Pancreas (tissue), 10 donors: ENCODE data around the gene RADIL. TPM values are rescaled to one million over a fixed set of nuclear protein-coding genes. Genes with fewer than 3 reads are reported as not detected.
A peak's percentile ranks its signal among the peaks of the same experiment; 100 is the strongest.

ENCODE experiments used
- ATAC-seq, 4 donors: fragments of 200-7000 bp; cut with Tn5 transposase; one replicate each; pipeline versions ENCODE4 v1.8.0 to v1.9.1; 2020; ENCODE audit warnings: mild to moderate bottlenecking in 4 of 4, moderate library complexity in 4 of 4
- DNase-seq, 6 donors: peaks; one replicate each; pipeline ENCODE4 v3.0.0-alpha.2; 2020
- FAIRE-seq: peaks from 2 replicates; lab custom pipeline; 2012; peaks lifted over from hg19 to GRCh38; lab: Jason Lieb, UNC
- H3K27ac ChIP-seq, 4 donors: fragments of 200-600 bp; sonication (generic); 1 replicate in 3 of 4; 2 replicates in 1 of 4; pipeline versions ENCODE4 v1.5.0 to v1.8.0; 2020
- H3K27me3 ChIP-seq, 4 donors: fragments of 200-600 bp; one replicate each; pipeline ENCODE4 v1.8.0; 2021
- H3K36me3 ChIP-seq, 3 donors: fragments of 200-600 bp; sonication (generic) in 1 of 3; one replicate each; pipeline versions ENCODE4 v1.5.0 to v1.8.0; 2020 to 2021
- H3K4me1 ChIP-seq, 3 donors: fragments of 200-600 bp; one replicate each; pipeline ENCODE4 v1.8.0; 2021
- H3K4me3 ChIP-seq, 4 donors: fragments of 200-600 bp; sonication (generic) in 2 of 4; one replicate each; pipeline versions ENCODE4 v1.5.0 to v1.8.0; 2020 to 2021
- H3K9me3 ChIP-seq, 4 donors: fragments of 200-600 bp; one replicate each; pipeline ENCODE4 v1.8.0; 2021
- CTCF ChIP-seq, 4 donors: fragments of 200-600 bp; sonication (generic) in 3 of 4; IDR thresholded peaks; one replicate each; pipeline versions ENCODE4 v1.5.0 to v1.8.0; 2021; ENCODE audit warnings: antibody characterized with exemption in 4 of 4
- WGBS, 2 donors: extraction: QIAGEN DNeasy Blood & Tissue Kit; methylation state at CpG; one replicate each; pipeline ENCODE4 v1.1.7; 2013; 5-methylcytosine and 5-hydroxymethylcytosine counted together
- intact Hi-C, 3 donors: fragments of 100-400 bp; cut with DNase I; formaldehyde crosslinking; loops; one replicate each; pipeline versions ENCODE4 v1.11.1 to v1.14.2; 2022
- microRNA-seq, 2 donors: library from miRNA; unstranded; fragments of <30 nt; microRNA quantifications; one replicate each; pipeline versions ENCODE4 to v1.1.0, GENCODE V29; 2019 to 2020
- polyA plus RNA-seq, 2 donors: library from polyadenylated mRNA; stranded (reverse); fragments of 200-250 nt; gene quantifications; one replicate each; pipeline ENCODE4 v1.2.3, GENCODE V29; 2013
- total RNA-seq, 6 donors: library from RNA; stranded (reverse); fragmentation: NEBNext Ultra II Directional in 4 of 6; extraction: Animal tissue kit (Norgen Biotek cat#: 25700) in 4 of 6; gene quantifications; one replicate each; pipeline versions ENCODE4 v1.2.1 to v1.2.4, GENCODE V29; 2021 to 2023
- donor health status: healthy with polysubstance abuse.
- donor health status: DM: no; HTN: no; CAD: no; lungs with moderate emphysema.
- donor health status: DM: no; HTN: no; CAD: no.
- donor health status: control.
- donor health status: control.
- donor health status: Bipolar disorder and iron deficiency.
- donor health status: DM: yes; HTN: yes; CAD: no.
- donor health status: DM: no; HTN: no; CAD: no.
- donor health status: DM: no; HTN: no; CAD: no.
- donor health status: DM: yes; HTN: yes; CAD: no.

RADIL gene
- total and polyA plus RNA-seq, 8 donors, result 0.58 to 11.2 (median 3.5) TPM

GRCh38 chr7:4753598-4754432, 129.7 kb downstream of the RADIL start:
- H3K27ac ChIP-seq, result no peak overlapping the region
- intact Hi-C loops, result loop anchor here in 1 of 3 donors (10.0 kb wide), 1 partner anchor 149 kb away; no protein-coding TSS in a partner anchor
- 52 to 53% methylated on average over 31 of the region's 31 CpGs for WGBS, 2 donors

GRCh38 chr7:4751398-4751947, 132.0 kb downstream of the RADIL start:
- H3K36me3 ChIP-seq, result peaks cover 0 to 22% (median 6%) of the 10 kb centered on the region in 3 donors
- no peaks in the 10 kb centered on the region for H3K27me3 ChIP-seq
- no peak for FAIRE-seq
- DNase-seq, result peak in 3 of 6 donors; percentile 34 to 63 (median 37)
- no peaks in the 10 kb centered on the region for H3K9me3 ChIP-seq
- peaks cover 0 to 7% (median 4%) of the 10 kb centered on the region in 3 donors for H3K4me1 ChIP-seq
- H3K4me3 ChIP-seq, result no peak overlapping the region
- intact Hi-C loops, result loop anchor here in 1 of 3 donors (10.0 kb wide), 1 partner anchor 147 kb away; no protein-coding TSS in a partner anchor
- no peak for TF ChIP-seq CTCF (IDR thresholded peaks at IDR 0.05)
- H3K27ac ChIP-seq, result peak overlapping the region in 2 of 4 donors; percentile 12 to 27
- peak; percentile 49 to 74 (median 64) for ATAC-seq
- 51 to 56% methylated on average over 20 of the region's 20 CpGs for WGBS, 2 donors

More at GRCh38 chr7:4753598-4754432, 129.7 kb downstream of the RADIL start:
- Histone ChIP-seq H3K27me3 (no peaks in the 10 kb centered on the region), H3K9me3 (no peaks in the 10 kb centered on the region), H3K4me1 (peaks cover 0 to 7% (median 3%) of the 10 kb centered on the region in 3 donors), H3K36me3 (peaks cover 0 to 41% (median 6%) of the 10 kb centered on the region in 3 donors), H3K4me3 (no peak overlapping the region)
- no peak for FAIRE-seq
- peak; percentile 61 to 98 (median 81) for DNase-seq
- TF ChIP-seq CTCF (IDR thresholded peaks at IDR 0.05), result peak; percentile 75 to 86 (median 78)
- ATAC-seq, result peak; percentile 72 to 90 (median 88)

GRCh38 chr7:4749798-4750197, 133.7 kb downstream of the RADIL start:
- FAIRE-seq, result no peak
- Histone ChIP-seq H3K27ac (no peak overlapping the region), H3K27me3 (no peaks in the 10 kb centered on the region), H3K4me3 (no peak overlapping the region), H3K9me3 (no peaks in the 10 kb centered on the region), H3K36me3 (peaks cover 0 to 5% (median 0%) of the 10 kb centered on the region in 3 donors), H3K4me1 (peaks cover 9 to 17% (median 12%) of the 10 kb centered on the region in 3 donors)
- TF ChIP-seq CTCF (IDR thresholded peaks at IDR 0.05), result no peak
- intact Hi-C loops, result loop anchor here in 2 of 3 donors (10.0 kb wide), 2 partner anchors 65 to 145 kb away; partner anchors contain the start of gene FOXK1 (in 1 of the 2)
- 92 to 95% methylated on average over 15 of the region's 15 CpGs for WGBS, 2 donors
- ATAC-seq, result no peak
- DNase-seq, result no peak

GRCh38 chr7:4749363-4749762, 134.2 kb downstream of the RADIL start:
- no peak overlapping the region for H3K27ac ChIP-seq
- no peak for ATAC-seq
- peaks cover 0 to under 1% (median 0%) of the 10 kb centered on the region in 3 donors for H3K36me3 ChIP-seq
- FAIRE-seq, result no peak
- intact Hi-C loops, result loop anchor here in 1 of 3 donors (10.0 kb wide), 1 partner anchor 65 kb away; the partner anchor contains the start of gene FOXK1
- no peaks in the 10 kb centered on the region for H3K9me3 ChIP-seq
- peaks cover 12 to 22% (median 13%) of the 10 kb centered on the region in 3 donors for H3K4me1 ChIP-seq
- H3K27me3 ChIP-seq, result no peaks in the 10 kb centered on the region
- no peak overlapping the region for H3K4me3 ChIP-seq
- WGBS, 2 donors, result 93 to 97% methylated on average over 14 of the region's 14 CpGs
- no peak for TF ChIP-seq CTCF (IDR thresholded peaks at IDR 0.05)
- DNase-seq, result no peak

Small RNAs within 50 kb of the gene (microRNA-seq; reads per million reads assigned to microRNA genes)
- gene MIR4656, result 0 reads per million in 2 donors

Other genes starting within 250 kb of the RADIL start
- 10 to 100 TPM; 13.8 to 20.6 (median 17.3) TPM for gene FOXK1, start 201.4 kb downstream of the RADIL start, total RNA-seq
- gene FOXK1, start 201.4 kb downstream of the RADIL start, polyA plus RNA-seq, result 1 to 10 TPM; 3.9 to 8.9 TPM
- gene AP5Z1, start 108.1 kb downstream of the RADIL start, total RNA-seq, result 10 to 100 TPM; 12.8 to 28.8 (median 16.9) TPM
- gene AP5Z1, start 108.1 kb downstream of the RADIL start, polyA plus RNA-seq, result 10 to 100 TPM; 80.5 to 81.2 TPM
- gene PAPOLB, start 21.7 kb downstream of the RADIL start, total RNA-seq, result under 1 TPM in 3 of 6 donors, not detected in 3; 0.03 to 0.09 (median 0.05) TPM
- not detected for gene PAPOLB, start 21.7 kb downstream of the RADIL start, polyA plus RNA-seq
- not detected for gene MMD2, start 75.5 kb upstream of the RADIL start, total RNA-seq
- under 1 TPM in 1 of 2 donors, not detected in 1; 0.05 TPM for gene MMD2, start 75.5 kb upstream of the RADIL start, polyA plus RNA-seq
- 1 to 10 TPM; 5.1 to 7.9 (median 5.7) TPM for gene RBAK, start 162.1 kb upstream of the RADIL start, total RNA-seq
- gene RBAK, start 162.1 kb upstream of the RADIL start, polyA plus RNA-seq, result 1 to 10 TPM; 3.3 to 5.1 TPM